HG02885 (cell line): ENCODE measurements around the gene ENAH.
"Not testable (repeated sequence)": the region's sequence is repeated elsewhere in the genome, so short reads cannot be mapped to it uniquely, and the experiment has no call there.

ENCODE experiments used
- ATAC-seq: cut with Tn5 transposase; IDR thresholded peaks from one replicate; pipeline ENCODE4 v1.9.1; 2021; ENCODE audit warnings: mild to moderate bottlenecking; ENCODE audit not compliant: unreplicated experiment, poor library complexity

ENAH gene

DNA sequence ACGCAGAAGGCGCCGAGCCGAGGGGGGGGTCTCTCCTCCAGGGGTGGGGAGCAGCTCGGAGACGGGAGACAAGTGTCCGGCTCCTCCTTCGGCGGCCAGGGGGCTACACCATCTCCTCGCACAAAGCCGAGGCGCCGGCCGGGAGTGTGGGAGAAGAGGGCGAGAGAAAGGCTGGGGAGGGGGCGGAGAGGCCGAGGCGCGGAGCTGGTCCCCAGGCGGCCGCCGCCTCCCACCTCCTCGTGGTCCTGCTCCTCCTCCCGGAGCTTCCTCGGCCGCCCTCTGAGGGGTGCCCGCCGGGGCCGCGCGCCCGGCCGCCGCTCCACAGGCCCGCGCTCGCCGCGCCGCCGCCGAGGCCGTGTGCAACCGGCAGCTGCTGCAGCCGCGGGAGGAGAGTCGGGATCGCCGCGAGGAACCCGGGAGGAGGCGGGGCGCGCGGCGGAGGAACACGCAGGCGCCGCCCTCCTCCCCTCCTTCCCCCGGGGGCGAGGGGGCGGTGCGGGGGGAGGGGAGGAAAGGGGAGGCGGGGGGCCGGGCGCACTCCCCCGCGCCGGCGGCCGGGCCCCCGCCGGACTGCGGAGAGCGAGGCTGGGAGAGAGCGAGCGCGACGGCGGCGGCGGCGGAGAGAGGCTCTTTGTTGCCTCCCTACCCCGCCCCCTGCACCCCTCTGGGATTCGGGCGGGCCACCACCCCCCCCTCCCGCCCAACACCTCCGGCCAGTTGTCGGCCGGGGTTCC is at the start of gene ENAH:
TSS of gene ENAH (minus strand) at position 395 of the 734 bp plus-strand sequence. CDS start 433 bp downstream, outside the sequence.
- ATAC-seq, result peak; percentile 71

DNA sequence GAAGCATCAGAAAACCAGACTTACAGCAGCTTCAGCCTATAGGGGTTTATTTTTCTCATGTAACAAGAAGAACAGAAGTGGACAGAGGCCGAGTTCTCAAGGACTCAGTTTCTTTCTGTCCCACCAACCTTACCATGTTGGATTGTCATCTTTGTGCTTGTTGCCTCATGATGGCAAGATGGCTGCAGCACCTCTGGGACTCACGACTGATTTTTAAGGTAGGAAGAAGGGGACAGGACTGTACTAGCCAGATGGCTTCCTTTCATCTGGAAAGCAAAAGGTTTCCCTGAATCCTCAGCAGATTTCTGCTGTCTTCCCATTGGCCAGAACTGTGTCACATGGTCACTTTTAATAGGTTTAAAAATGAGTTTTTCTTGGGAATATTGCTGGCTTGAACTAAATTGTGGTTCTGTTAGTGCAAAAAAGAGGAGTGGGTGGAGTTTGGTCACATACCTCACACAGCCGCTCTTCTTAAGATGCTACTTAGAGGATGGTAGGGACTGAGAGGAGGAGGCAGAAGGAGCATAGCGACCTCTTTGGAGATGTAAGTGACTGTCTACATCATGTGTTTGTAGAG is 48.1 kb upstream of the ENAH start:
- ATAC-seq, result no peak

- no peak for ATAC-seq
Measured at GRCh38 chr1:225700164-225700821, 47.4 kb upstream of the ENAH start.

DNA sequence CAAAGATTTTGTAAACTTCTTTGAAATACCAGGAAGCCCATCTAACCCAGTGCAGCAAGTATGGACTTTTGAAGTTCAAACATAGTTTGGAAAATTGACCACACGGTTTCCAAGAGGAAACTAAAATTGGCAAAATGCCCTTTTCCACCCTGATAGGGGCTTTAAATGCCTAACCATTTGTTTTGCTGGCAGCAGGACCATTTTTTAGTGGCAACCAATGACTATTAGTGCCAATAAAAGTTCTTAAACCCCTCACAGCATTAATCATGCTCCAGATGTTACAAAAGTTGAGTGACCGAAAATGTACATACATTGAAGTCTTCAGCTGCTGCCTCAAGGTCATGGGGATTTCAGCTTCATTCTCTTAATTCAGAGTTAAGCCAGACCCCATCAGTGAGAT is 46.4 kb upstream of the ENAH start:
- ATAC-seq, result no peak

- not testable (repeated sequence) for ATAC-seq
Measured at GRCh38 chr1:225698194-225698593, 45.3 kb upstream of the ENAH start.

GRCh38 chr1:225697428-225697827 is 44.5 kb upstream of the ENAH start:
- ATAC-seq, result no peak

GRCh38 chr1:225695578-225696337 is 42.8 kb upstream of the ENAH start:
- no peak for ATAC-seq

GRCh38 chr1:225694151-225694603 is 41.3 kb upstream of the ENAH start:
- ATAC-seq, result no peak

DNA sequence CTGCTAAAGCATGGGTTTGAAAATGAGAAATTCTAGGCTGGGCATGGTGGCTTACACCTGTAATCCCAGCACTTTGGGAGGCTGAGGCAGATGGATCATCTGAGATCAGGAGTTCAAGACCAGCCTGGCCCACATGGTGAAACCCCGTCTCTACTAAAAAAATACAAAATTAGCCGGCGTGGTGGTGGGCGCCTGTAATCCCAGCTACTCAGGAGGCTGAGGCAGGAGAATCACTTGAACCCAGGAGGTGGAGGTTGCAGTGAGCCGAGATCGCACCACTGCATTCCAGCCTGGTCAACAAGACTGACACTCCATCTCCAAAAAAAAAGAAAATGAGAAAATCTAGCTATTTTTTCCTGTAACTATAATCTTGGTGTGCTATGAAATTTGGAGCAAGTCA is 40.8 kb upstream of the ENAH start:
- ATAC-seq, result not testable (repeated sequence)

- ATAC-seq, result no peak
Measured at GRCh38 chr1:225693085-225693696, 40.3 kb upstream of the ENAH start.

DNA sequence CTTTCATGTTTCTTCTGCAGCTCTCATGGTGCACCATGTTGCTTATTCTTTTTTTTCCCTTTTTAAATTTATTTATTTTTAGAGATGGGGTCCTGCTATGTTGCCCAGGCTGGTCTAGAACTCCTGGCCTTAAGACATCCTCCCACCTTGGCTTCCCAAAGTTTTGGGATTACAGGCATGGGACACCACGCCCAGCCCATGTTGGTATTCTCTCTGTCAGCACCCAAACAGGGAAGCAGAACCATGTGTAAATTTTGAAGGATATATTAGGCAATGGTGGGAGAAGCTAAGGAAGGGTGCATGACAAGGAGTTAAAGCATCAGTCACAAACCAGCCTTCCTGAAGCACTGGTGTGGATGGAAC is 39.6 kb upstream of the ENAH start:
- ATAC-seq, result no peak

DNA sequence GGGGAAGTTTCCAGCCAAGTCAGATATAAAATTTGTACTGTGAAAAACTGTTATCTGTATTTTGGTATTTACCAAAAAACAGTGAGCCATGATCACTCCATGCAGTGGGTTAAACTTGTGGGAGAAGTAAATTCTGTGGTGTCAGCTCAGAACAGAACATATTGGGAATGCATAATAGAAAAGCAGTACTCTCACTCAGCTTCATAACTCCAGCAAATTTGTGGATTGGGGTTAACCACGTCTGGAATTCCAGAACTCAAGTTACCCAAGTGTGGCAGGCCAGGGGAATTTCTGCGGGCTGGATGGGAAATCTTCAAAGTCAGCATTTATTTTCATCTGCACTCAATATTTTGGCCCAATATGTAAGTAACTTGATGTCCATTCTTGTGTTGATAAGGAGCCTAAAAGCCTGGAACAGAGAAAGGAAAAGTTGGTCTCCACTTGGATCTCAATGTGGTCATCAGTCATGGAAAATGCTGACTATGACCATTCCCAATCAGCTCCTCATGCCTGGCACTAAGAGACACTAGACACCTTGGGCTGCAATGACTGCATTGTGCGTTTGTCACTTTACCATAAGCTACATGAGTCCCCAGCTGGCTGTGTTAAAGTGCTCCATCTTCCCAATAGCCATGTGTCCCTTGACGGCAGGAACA is 39.1 kb upstream of the ENAH start:
- ATAC-seq, result no peak

DNA sequence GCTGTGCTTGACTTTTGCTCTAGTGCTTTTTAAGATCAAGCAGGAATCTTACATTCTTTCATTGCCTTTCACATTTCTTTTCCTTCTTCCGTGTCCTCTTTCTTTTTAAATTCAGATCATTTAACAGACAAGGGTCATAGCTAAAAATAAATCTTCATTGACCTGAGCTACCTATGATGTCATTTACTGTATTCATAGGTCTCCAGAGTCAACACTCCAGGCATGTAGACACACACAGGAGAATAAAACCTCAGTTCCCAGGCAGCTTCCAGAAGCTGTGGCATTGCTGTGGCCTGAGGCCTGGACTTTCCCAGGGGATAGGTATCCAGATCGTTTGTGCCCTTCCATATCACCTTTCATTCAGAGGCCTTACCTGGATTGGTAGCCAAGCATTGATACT is 38.5 kb upstream of the ENAH start:
- ATAC-seq, result no peak

DNA sequence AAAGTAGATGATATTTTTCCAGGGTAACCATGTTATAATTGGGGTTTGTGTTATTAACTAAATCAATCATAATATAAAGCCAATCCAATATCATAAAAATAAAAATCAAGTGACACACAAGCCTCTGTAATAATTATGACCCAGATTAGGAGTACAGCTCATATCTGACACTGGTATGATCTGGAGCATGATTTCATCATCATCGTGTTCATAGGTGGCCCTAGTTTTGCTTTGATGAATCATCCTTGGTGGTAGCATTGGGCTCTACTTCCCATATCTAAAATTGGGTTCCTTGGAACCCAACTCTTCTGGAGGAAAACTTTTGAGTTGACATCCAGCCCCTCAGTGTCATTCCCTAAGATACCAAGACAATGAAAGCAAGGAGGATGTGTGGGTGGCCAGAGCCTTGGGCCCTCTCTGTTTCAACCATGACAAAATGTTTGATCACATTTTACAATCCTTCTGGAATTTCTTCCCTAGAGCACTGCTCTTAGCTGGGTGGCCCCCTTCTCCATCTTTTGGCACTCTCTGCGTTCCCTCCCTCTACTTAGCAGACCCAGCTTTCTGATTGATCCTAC is 37.0 kb upstream of the ENAH start:
- ATAC-seq, result no peak

GRCh38 chr1:225688345-225688744 is 35.4 kb upstream of the ENAH start:
- ATAC-seq, result no peak

- ATAC-seq, result no peak
Measured at GRCh38 chr1:225685476-225686176, 32.7 kb upstream of the ENAH start.

DNA sequence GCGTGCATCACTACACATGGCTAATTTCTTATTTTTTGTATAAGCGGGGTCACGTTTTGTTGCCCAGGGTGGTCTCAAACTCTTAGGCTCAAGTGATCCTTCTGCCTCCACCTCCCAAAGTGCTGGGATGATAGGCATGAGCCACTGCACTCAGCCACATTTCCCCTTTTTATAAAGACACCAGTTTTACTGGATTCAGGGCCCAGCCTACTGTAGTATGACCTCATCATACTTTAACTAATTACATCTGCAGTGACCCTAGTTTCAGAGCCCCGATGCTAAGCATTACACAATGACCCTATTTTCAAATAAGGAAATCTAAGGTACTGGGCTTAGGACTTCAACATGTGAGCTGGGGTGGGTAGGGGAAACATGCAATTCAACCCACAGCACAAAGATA is 31.8 kb upstream of the ENAH start:
- no peak for ATAC-seq

GRCh38 chr1:225681231-225681630 is 28.3 kb upstream of the ENAH start:
- ATAC-seq, result no peak

- no peak for ATAC-seq
Measured at GRCh38 chr1:225678545-225678944, 25.6 kb upstream of the ENAH start.
